Subcutaneous preadipocyte (primary cell): ENCODE data around the gene MAGEB16. TPM values are rescaled to one million over a fixed set of nuclear protein-coding genes. Genes with fewer than 3 reads are reported as not detected.

Experiments used
- total RNA-seq: library from RNA; depleted of rRNA; stranded (reverse); fragments of >200 nt; gene quantifications from 2 replicates; pipeline ENCODE4 v1.2.3, GENCODE V29; 2012

Gene MAGEB16
- not detected in 2 replicates for total RNA-seq

GRCh38 chrX:35798042-35798441 lies at the start of gene MAGEB16:
TSS of gene MAGEB16 (plus strand) at chrX:35798342. CDS start at chrX:35802197, 3,855 bp downstream.

Other genes with a start within 250 kb of the MAGEB16 start
- not detected in 2 replicates for gene CFAP47, start 121.4 kb downstream of the MAGEB16 start, total RNA-seq